Inflammatory macrophage treated with lipopolysaccharide for 4 hours (primary cell): ENCODE results near the gene PID1.

Experiments used
- DNase-seq: peaks from one replicate; pipeline ENCODE4 v3.0.0-alpha.2; 2020

PID1 gene

GRCh38 chr2:229257985-229258384 lies 13.1 kb downstream of the PID1 start:
- peak; percentile 47 for DNase-seq

DNA sequence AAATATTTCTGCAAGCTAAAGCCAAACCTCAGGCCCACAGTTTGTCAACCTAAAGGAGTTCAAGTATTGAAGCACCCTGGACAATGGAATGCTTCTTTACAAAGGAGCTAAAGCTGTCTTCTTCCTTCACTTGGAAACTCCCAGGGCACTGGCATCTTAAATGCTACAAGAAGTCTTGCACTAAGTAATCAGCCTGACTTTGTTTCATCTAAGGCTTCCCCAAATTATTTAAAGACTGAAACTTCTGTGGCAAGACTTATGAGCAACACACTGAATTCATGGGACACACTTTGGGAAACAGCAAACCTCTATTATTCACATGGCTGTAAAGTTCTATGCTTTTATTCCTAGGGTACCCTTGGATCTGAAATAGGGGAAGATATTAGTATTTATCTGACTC lies 14.7 kb downstream of the PID1 start:
- peak; percentile 53 for DNase-seq

DNA sequence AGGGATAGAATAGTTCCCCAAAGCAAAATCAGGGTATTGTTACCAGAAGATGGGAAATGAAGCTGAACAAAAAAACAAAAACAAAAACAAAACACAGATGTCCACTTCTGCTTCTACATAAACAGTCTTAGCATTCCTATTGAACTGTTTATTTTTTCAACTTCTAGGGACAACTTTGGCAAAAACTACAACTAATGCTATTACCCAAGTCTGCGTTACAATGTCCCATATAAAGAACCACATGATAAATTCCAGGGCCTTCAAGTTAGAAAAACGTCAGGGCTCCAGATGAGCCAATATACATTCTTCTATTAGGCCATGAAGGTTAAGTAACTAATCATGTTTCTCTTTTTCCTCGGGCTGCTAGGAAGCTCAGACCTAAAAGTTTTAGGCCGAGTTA lies 16.9 kb downstream of the PID1 start:
- no peak for DNase-seq

GRCh38 chr2:229252996-229253395 lies 18.1 kb downstream of the PID1 start:
- no peak for DNase-seq

DNA sequence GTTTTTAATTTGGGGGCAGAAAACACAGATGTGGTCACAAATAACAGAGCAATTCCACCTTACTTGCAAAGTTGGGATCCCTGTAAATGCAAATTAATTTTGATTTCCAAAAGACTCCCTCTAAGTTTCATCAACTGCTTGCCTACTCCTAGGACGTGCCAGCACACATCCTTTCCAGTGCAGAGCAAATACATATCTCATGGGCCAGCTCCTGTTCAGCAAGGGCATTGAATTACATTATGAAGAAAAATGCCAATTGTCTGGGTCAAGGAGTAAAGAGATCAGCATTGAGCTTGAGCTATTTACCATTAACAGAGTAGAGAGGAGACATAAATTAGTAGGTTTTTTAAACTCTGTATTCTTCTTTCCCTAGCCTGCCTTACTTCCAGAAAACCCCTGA lies 18.8 kb downstream of the PID1 start:
- no peak for DNase-seq

DNA sequence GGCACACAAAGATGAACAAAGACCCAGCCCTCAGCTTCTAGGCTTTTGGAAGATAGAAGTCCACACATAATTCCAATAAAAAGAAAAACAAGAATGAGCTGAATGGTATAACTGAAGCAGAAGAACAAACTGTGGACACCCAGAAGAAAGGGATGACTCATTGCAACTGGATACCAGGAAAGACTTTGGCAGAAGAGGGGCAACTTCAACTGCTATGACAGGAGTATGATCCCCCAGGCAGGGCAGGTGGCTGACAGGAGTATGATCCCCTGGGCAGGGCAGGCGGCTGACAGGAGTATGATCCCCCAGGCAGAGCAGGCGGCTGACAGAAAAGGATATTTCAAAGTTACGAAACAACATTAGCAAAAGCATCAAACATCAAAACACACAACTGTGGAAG lies 21.6 kb downstream of the PID1 start:
- DNase-seq: no peak

DNA sequence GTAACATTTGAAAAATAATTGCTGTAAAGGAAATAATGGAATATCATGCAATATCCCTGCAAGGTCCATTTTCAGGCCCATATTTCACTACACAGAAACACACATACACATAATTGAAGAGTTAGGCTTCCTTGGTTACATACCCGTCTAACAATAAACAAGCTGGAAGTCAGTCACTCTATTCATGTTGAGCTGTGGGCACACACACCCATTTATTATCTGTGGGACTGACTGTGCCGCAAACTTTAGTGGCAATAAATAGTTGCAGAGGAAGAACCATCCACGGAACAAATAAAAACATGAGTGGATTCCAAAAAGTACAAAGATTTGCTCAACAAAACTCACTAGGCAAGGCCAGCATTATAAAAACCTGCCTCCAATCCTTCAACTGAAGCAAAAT lies 24.8 kb downstream of the PID1 start:
- DNase-seq: no peak

DNA sequence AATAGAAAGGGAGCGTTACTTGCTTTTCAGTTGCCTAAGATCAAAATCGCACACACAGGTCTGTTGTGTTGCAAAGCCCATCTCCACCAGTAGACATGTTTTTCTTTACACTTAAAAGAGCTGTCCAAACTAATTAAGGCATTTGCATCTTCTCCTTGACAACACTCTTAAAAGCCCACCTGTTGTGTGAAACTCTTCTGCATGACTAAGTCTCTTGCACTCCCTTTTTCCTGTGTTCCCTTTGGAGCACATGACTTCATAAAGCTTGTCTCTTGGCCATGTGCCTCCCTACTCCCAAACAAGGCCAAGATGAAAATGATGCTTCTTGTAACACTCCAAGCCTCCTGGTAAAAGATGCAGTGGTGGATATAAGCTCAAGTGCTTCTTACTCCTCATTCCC lies 26.1 kb downstream of the PID1 start:
- DNase-seq: no peak

- no peak for DNase-seq
Measured at GRCh38 chr2:229243890-229244560, 27.1 kb downstream of the PID1 start.

DNA sequence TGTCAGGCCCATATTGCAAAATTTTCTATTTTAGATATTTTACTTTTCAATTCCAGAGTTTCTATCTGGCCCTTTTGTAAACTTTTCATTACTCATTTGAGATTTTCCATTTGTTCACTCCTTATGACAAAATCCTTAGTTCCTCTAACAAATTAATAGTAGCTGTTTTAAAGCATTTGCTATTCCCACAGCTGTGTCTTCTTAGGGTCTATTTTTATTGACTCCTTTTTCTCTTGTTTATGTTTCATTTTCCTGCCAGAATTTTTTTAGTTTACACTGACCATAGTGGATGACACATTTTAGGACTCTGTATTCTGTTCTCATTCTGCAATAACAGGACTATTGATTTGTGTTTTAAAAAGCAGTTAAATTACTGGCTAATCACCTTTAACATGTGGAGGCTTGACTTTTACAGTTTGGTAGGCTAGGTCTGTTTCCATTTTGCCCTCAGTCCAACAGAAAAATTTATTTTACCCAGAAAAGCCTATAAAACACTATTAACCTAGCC lies 30.0 kb downstream of the PID1 start:
- peak; percentile 19 for DNase-seq

DNA sequence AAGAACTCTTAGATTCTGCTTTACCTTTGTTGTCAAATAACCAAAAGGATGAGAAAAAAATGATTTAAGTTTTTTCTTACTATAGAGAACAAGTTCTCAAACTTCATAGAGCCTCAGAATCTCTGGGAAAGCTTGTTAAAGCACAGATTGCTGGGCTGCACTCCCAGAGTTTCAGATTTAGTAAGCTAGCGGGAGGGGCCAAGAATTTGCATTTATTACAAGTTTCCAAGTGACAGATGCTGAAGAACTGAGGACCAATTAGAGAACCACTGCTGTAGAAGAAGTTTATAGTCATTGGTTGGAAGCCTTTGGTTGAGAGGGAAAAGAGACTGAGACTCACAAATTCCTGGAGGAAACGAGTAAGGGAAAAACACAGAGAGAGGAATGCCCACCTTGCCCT lies 32.1 kb downstream of the PID1 start:
- DNase-seq: no peak

DNA sequence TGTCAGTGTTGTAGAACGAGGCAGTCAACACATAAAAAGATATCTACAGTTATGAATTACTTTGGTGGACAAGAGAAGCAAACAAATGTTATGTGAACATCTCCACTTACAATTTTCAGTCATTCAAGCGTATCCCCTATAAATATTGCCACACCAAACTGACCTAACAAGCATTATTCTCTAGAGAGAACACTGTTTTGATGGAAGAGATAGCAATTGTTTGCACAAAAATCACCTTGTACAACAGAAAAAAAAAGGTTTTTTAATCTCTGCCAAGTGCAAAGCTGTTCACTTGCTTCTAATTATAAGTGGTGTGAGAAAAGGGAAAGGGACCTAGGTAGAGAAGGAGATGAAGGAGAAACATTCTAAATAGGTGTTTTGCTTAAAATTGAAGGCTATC lies 33.8 kb downstream of the PID1 start:
- DNase-seq: no peak

DNA sequence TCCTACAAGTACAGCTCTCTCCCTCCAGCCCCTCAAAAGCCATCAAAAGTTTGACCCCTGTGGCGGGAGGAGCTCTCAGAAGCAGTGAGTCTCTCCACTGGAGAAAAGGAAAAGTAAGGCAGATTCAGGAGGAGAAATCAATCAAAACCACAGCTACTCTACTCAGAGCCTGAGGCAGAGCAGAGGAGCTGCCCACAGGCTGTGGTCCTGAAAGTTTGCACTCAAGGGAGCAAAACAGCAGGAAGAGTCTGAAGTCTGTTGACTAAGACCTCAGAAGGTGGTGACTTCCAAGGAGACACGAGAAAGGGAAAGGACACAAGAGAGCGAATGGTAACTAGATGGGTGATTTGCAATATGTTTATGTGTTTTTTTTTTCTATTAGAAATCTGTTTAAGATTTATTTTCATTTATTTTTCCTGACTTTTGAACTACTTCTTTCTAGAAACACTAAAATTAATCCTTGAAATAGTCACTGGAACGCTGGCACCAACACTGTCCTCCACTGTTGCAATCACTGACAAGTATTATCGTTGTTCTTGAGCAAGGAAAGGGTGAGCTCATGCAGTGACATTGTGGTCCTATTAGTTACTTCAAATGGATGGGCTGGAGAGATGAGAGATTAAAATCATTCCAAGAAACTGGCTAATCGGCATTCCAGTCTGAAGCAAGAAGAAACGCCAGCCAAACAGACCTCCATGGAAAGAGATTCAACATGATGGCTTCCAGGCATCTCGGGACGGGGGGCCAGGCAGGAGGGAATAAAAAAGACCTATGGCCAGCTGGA lies 35.8 kb downstream of the PID1 start:
- no peak for DNase-seq

- no peak for DNase-seq
Measured at GRCh38 chr2:229231885-229232284, 39.2 kb downstream of the PID1 start.

- no peak for DNase-seq
Measured at GRCh38 chr2:229231328-229231868, 39.7 kb downstream of the PID1 start.

DNA sequence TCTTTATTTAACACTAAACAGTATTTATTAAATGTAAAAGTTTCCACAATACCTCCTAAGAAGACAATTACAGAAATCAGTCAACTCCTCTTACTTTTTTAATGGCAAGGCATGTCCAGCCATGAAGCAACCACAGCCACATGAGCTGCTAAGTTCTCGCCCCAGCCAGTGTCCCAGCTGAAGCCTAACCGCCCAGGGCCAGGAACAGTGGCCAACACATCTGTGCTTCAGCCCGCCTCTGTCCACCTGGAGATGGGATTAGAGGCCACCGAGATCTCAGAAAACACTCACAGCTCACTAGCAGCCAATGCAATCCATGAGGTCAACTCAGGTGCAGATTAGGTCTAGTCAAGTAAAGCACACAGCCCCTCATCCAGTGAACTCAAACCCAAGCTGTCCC lies 40.2 kb downstream of the PID1 start:
- DNase-seq: no peak

DNA sequence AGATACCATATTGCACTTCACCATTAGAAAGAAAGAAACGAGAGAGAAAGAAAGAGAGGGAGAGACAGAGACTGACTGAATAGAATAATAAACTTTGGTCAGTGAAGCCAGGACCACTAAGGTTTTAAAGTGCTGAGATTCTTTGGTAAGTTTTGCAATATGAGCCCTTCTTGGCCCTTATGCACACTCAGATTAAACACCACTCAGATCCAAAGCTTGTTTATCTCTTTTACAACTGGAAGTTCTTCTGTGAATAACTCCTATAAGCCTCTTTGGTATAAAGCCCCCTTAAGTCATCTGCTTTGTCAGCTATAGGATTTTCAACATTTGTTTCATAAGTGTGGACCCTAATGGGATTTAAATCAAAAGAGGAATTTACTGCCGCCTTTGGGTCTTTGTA lies 40.8 kb downstream of the PID1 start:
- no peak for DNase-seq

- DNase-seq: no peak
Measured at GRCh38 chr2:229226382-229226781, 44.7 kb downstream of the PID1 start.

DNA sequence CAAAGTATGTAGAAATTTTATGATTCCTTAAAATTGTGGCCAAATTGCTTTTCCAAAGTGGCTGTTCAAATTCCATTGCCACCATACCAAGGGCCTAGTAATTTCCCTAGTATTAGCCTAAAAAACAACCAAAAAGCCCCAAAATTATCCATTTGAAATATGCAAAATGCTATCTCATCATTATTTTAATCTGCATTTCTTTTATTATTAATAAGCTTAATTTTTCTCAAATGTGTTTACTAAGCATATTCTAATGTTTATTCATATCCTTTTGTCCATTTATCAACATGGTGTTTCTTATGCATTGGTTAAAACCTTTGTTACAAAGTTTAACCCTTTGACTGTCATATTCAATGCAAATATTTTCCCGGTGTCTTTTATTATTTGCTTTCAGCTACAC lies 48.0 kb downstream of the PID1 start:
- DNase-seq: no peak

DNA sequence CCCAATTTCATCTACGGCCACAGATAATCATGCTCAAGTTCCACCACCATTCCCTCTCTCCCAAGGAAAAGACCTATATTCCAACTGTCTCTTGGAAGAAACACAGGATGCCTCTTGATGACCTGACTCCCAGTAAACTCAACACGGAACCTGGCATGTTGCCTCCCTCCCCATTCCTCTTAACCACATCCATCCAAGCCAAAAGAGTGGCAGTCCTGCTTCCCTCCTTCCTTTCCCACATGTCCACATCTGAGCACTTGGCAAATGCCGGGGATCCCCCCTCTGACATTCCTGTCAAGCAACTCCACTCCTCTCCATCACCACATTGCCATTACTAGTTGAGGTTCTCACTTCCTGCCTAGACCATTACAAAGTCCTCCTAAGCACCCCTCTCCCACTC lies 49.4 kb downstream of the PID1 start:
- DNase-seq: no peak

GRCh38 chr2:229220254-229220653 lies 50.8 kb downstream of the PID1 start:
- DNase-seq: no peak

DNA sequence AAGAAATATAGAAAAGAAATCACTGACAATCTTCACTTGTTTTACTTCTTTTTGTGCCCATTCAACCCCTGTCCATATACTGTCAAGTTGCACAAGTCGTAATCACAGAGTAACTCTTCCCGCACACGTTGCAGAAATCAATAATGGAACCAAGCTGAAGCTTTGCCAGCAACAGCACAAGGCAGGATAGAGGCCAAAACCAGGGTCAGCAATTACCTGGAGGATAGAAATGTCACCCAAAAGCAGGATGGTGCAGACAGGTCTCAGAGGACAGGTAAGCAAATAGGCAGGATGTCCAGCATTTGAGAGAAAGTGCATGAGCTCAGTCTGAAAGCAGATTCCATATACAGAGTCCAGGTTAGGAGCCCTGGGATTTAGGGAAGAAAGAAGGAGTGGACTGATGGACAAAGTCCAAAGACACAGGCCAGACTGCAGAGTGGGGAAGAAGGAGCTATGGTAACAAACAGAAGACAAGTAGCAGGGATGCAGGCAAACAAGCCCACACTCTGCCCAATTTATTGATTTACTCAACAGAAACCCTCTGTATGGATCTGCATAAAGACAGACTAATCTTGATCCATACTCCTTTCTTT lies 52.7 kb downstream of the PID1 start:
- DNase-seq: no peak

GRCh38 chr2:229212241-229212640 lies 58.8 kb downstream of the PID1 start:
- DNase-seq: no peak

GRCh38 chr2:229210641-229211040 lies 60.4 kb downstream of the PID1 start:
- DNase-seq: no peak
